K562 (cell line): Measurements from ENCODE around the gene GIT2. TPM values are rescaled to one million over a fixed set of nuclear protein-coding genes. Genes with fewer than 3 reads are reported as not detected.

Experiments used
- E2F4 ChIP-seq: sonication (generic); formaldehyde crosslinking; IDR thresholded peaks from 2 replicates; pipeline ENCODE4 v1.8.0; 2022; ENCODE audit warnings: mild to moderate bottlenecking, low read depth, missing genetic modification reagents
- ELK3 ChIP-seq: fragments of 450-650 bp; formaldehyde crosslinking; IDR thresholded peaks from 2 replicates; pipeline ENCODE4 v1.4.0; 2020; ENCODE audit warnings: mild to moderate bottlenecking
- FUS ChIP-seq: fragments of 200-400 bp; formaldehyde crosslinking; optimal IDR thresholded peaks from 2 replicates; pipeline ENCODE3; 2017; ENCODE audit warnings: low read depth, low read length
- HSF4 ChIP-seq: fragments of 250-450 bp; sonication (Bioruptor Pico); IDR thresholded peaks from 2 replicates; pipeline ENCODE4 v2.1.2; 2022; ENCODE audit warnings: mild to moderate bottlenecking, moderate library complexity, borderline replicate concordance
- KDM4B ChIP-seq, 2 experiments: fragments of 450-650 bp in 1 of 2; sonication (generic) in 1 of 2; IDR thresholded peaks; 2 replicates each; pipeline ENCODE4 v1.6.1; 2016 to 2017; ENCODE audit warnings: borderline replicate concordance in 2 of 2, antibody characterized with exemption in 1 of 2, low read depth in 1 of 2, mild to moderate bottlenecking in 1 of 2
- LARP7 ChIP-seq: fragments of 450-650 bp; IDR thresholded peaks from 2 replicates; pipeline ENCODE4 v1.6.1; 2016
- MITF ChIP-seq: IDR thresholded peaks from 2 replicates; pipeline ENCODE4 v1.6.1; 2014; ENCODE audit warnings: antibody characterized with exemption
- MLLT1 ChIP-seq, 2 experiments: fragments of 450-650 bp; IDR thresholded peaks; 2 replicates each; pipeline ENCODE4 v1.6.1; 2016
- NFRKB ChIP-seq: fragments of 450-650 bp; IDR thresholded peaks from 2 replicates; pipeline ENCODE4 v1.6.1; 2016; ENCODE audit warnings: low read depth
- RCOR1 ChIP-seq, 2 experiments: IDR thresholded peaks; 2 replicates each; pipeline ENCODE4 v1.6.1; 2012; ENCODE audit warnings: low read depth in 2 of 2, low read length in 2 of 2, borderline replicate concordance in 1 of 2, improper control_type of control experiment in 1 of 2
- SMARCC2 ChIP-seq: fragments of 450-650 bp; IDR thresholded peaks from 2 replicates; pipeline ENCODE4 v1.6.1; 2017; ENCODE audit warnings: antibody characterized with exemption, moderate library complexity, mild to moderate bottlenecking, low read depth
- ZNF24 ChIP-seq: fragments of 450-650 bp; IDR thresholded peaks from 2 replicates; pipeline ENCODE4 v1.6.1; 2016
- ZNF347 ChIP-seq: fragments of 450-650 bp; formaldehyde crosslinking; IDR thresholded peaks from 2 replicates; pipeline ENCODE4 v1.4.0; 2020; ENCODE audit warnings: low read depth, mild to moderate bottlenecking, moderate library complexity
- ZNF717 ChIP-seq: fragments of 250-450 bp; sonication (Bioruptor Pico); IDR thresholded peaks from 2 replicates; pipeline ENCODE4 v1.5.0; 2021
- ZNF766 ChIP-seq: fragments of 200-800 bp; sonication (Bioruptor generic); conservative IDR thresholded peaks from 2 replicates; pipeline ENCODE4 v1.6.1; 2016; ENCODE audit warnings: missing genetic modification characterization, missing compliant biosample characterization
- ZNF77 ChIP-seq: fragments of 250-450 bp; sonication (Bioruptor Pico); IDR thresholded peaks from 2 replicates; pipeline ENCODE4 v1.5.0; 2020
- ZZZ3 ChIP-seq: fragments of 450-650 bp; IDR thresholded peaks from 2 replicates; pipeline ENCODE4 v1.6.1; 2016; ENCODE audit warnings: antibody characterized with exemption, mild to moderate bottlenecking, moderate library complexity
- polyA plus RNA-seq, 8 experiments: library from polyadenylated mRNA; depleted of rRNA in 4 of 8; stranded (reverse) in 5 of 8; unstranded in 3 of 8; fragments of >200 nt; fragmentation: Nextera tagmentation in 2 of 8; fragmentation: Illumina TruSeq in 1 of 8; extraction: Ambion mirVana in 2 of 8; extraction: Trizol in 1 of 8; gene quantifications; 2 replicates each; pipeline versions ENCODE4 v1.2.1 to v1.2.3, GENCODE V29; 2011 to 2014; ENCODE audit warnings: inconsistent platforms in 1 of 8, missing spikeins in 1 of 8
- total RNA-seq, 7 experiments: library from RNA; depleted of rRNA in 6 of 7; stranded (reverse); fragments of >200 nt in 6 of 7; fragmentation: Illumina TruSeq in 2 of 7; extraction: Trizol in 2 of 7; gene quantifications; 2 replicates each; pipeline versions ENCODE4 v1.2.1 to v1.2.3, GENCODE V29; 2011 to 2021; ENCODE audit warnings: low replicate concordance in 1 of 7

The GIT2 gene
- total and polyA plus RNA-seq, 9 of the 15 experiments (the other 6 are each of a cell fraction or from before 2014, with no cell fraction given), result 4.0 to 30.4 (median 23.5) TPM

- TF ChIP-seq ELK3 (CRISPR knock-in tag) (no peak), NFRKB (peak; percentile 71), ZNF717 (CRISPR knock-in tag) (no peak), ZNF347 (no peak), ZZZ3 (no peak), MLLT1 (IDR thresholded peaks at IDR 0.05) (no peak), ZNF766 (CRISPR knock-in tag) (no peak; the same call in 1 of the 2 replicates), SMARCC2 (no peak; the same call in 1 of the 2 replicates), FUS (no peak), ZNF77 (CRISPR knock-in tag) (no peak), ZNF24 (peak; percentile 79), RCOR1 (IDR thresholded peaks at IDR 0.05; ENCODE audit: borderline replicate concordance in 1 of 2, low read depth in 2 of 2, low read length in 2 of 2) (peak; percentile 0 to 19; a peak in 1 of 4 replicates), E2F4 (CRISPR knock-in tag) (no peak), KDM4B (IDR thresholded peaks at IDR 0.05; ENCODE audit: borderline replicate concordance in 2 of 2, low read depth in 1 of 2) (peak in 1 of 2 experiments; percentile 42; a peak in 1 of 4 replicates), LARP7 (no peak), HSF4 (CRISPR knock-in tag) (no peak), MITF (no peak)
Measured at GRCh38 chr12:109998904-109999648, 2.9 kb upstream of the GIT2 start, which contains the start of gene ANKRD13A (continued).
